ENCODE measurements around the gene TMEM259. TPM values are rescaled to one million over a fixed set of nuclear protein-coding genes. Genes with fewer than 3 reads are reported as not detected.

The TMEM259 gene
- total and polyA plus RNA-seq, 9 of the 15 experiments (the other 6 are each of a cell fraction or from before 2014, with no cell fraction given): 0.52 to 231 (median 63.6) TPM

GRCh38 chr19:1041835-1042685 lies 21.1 kb upstream of the TMEM259 start (continued):
- TF ChIP-seq NCOA2 (IDR thresholded peaks at IDR 0.05; ENCODE audit: partially characterized antibody in 2 of 2): no peak
- no peak for TF ChIP-seq NEUROD1 (IDR thresholded peaks at IDR 0.05; ENCODE audit: borderline replicate concordance, low read depth, low read length, partially characterized antibody)
- TF ChIP-seq MYBL2 (IDR thresholded peaks at IDR 0.05; ENCODE audit: low read depth): no peak
- TF ChIP-seq MYBL2 (CRISPR knock-in tag; IDR thresholded peaks at IDR 0.05; ENCODE audit: borderline replicate concordance): no peak
- TF ChIP-seq, protein P1, sequence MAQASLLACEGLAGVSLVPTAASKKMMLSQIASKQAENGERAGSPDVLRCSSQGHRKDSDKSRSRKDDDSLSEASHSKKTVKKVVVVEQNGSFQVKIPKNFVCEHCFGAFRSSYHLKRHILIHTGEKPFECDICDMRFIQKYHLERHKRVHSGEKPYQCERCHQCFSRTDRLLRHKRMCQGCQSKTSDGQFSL (CRISPR knock-in tag; IDR thresholded peaks at IDR 0.05): peak; percentile 96
- TF ChIP-seq, protein P1 (tag; IDR thresholded peaks at IDR 0.05): peak in 1 of 2 experiments; percentile 79; a peak in 2 of 4 replicates
- no peak for TF ChIP-seq GTF2A2 (tag; IDR thresholded peaks at IDR 0.05)
- no peak for TF ChIP-seq ZNF609 (CRISPR knock-in tag; IDR thresholded peaks at IDR 0.05; ENCODE audit: borderline replicate concordance)
- TF ChIP-seq NR2C1 (IDR thresholded peaks at IDR 0.05): no peak
- 0 out of 2 replicates have a peak, but pooled peaks have one; percentile 13 for TF ChIP-seq NR2C1 (tag; IDR thresholded peaks at IDR 0.05)
- TF ChIP-seq ZNF699 (CRISPR knock-in tag; IDR thresholded peaks at IDR 0.05; ENCODE audit: insufficient replicate concordance): no peak
- no peak for TF ChIP-seq HDAC6 (IDR thresholded peaks at IDR 0.05; ENCODE audit: low read depth, low read length)
- no peak for TF ChIP-seq WHSC1 (IDR thresholded peaks at IDR 0.05; ENCODE audit: low read length)
- TF ChIP-seq, protein P2, sequence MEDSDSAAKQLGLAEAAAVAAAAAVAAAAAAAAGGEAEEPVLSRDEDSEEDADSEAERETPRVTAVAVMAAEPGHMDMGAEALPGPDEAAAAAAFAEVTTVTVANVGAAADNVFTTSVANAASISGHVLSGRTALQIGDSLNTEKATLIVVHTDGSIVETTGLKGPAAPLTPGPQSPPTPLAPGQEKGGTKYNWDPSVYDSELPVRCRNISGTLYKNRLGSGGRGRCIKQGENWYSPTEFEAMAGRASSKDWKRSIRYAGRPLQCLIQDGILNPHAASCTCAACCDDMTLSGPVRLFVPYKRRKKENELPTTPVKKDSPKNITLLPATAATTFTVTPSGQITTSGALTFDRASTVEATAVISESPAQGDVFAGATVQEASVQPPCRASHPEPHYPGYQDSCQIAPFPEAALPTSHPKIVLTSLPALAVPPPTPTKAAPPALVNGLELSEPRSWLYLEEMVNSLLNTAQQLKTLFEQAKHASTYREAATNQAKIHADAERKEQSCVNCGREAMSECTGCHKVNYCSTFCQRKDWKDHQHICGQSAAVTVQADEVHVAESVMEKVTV (CRISPR knock-in tag; IDR thresholded peaks at IDR 0.05): no peak
- TF ChIP-seq, protein P3, sequence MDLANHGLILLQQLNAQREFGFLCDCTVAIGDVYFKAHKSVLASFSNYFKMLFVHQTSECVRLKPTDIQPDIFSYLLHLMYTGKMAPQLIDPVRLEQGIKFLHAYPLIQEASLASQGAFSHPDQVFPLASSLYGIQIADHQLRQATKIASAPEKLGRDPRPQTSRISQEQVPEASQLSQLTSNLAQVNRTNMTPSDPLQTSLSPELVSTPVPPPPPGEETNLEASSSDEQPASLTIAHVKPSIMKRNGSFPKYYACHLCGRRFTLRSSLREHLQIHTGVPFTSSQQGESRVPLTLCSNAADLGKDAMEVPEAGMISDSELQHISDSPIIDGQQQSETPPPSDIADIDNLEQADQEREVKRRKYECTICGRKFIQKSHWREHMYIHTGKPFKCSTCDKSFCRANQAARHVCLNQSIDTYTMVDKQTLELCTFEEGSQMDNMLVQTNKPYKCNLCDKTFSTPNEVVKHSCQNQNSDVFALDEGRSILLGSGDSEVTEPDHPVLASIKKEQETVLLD (IDR thresholded peaks at IDR 0.05): no peak; the same call in 1 of the 2 replicates
- TF ChIP-seq, protein P4, sequence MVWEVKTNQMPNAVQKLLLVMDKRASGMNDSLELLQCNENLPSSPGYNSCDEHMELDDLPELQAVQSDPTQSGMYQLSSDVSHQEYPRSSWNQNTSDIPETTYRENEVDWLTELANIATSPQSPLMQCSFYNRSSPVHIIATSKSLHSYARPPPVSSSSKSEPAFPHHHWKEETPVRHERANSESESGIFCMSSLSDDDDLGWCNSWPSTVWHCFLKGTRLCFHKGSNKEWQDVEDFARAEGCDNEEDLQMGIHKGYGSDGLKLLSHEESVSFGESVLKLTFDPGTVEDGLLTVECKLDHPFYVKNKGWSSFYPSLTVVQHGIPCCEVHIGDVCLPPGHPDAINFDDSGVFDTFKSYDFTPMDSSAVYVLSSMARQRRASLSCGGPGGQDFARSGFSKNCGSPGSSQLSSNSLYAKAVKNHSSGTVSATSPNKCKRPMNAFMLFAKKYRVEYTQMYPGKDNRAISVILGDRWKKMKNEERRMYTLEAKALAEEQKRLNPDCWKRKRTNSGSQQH (CRISPR knock-in tag; IDR thresholded peaks at IDR 0.05): no peak
